T-cell (primary cell): ENCODE results near the gene CHRNA7. TPM values are rescaled to one million over a fixed set of nuclear protein-coding genes. Genes with fewer than 3 reads are reported as not detected.

Source experiments
- ATAC-seq, 4 experiments: fragments of 200-7000 bp in 3 of 4; fragments of 150-1000 bp in 1 of 4; cut with Tn5 transposase; replicated peaks in 1 of 4; 1 replicate in 3 of 4; 2 replicates in 1 of 4; pipeline ENCODE4 v1.10.0; 2021; ENCODE audit warnings: moderate library complexity in 3 of 4, mild to moderate bottlenecking in 2 of 4, moderate number of reproducible peaks in 1 of 4
- CTCF ChIA-PET, 2 donors: fragments of 300-600 bp; sonication (Branson Sonifier 250); formaldehyde crosslinking; loops; one replicate each; lab custom pipeline; 2022; ENCODE audit warnings: antibody characterized with exemption in 2 of 2; lab: Charles Lee
- POLR2A ChIA-PET, 2 donors: fragments of 300-600 bp; sonication (Branson Sonifier 250); formaldehyde crosslinking; loops; one replicate each; lab custom pipeline; 2022; ENCODE audit warnings: antibody characterized with exemption in 2 of 2; lab: Charles Lee
- DNase-seq, 35 experiments: peaks; one replicate each; pipeline versions ENCODE4 v3.0.0 to v3.0.0-alpha.2; 2013 to 2023
- H3K27ac ChIP-seq: one replicate; pipeline ENCODE4 v1.5.1; 2013; ENCODE audit warnings: low read length
- H3K27me3 ChIP-seq, 2 experiments: replicated peaks in 1 of 2; 1 replicate in 1 of 2; 2 replicates in 1 of 2; pipeline versions ENCODE4 v1.6.1 to v1.7.0; 2013; ENCODE audit warnings: low read length in 1 of 2, mixed read lengths in 1 of 2; ENCODE audit not compliant: control insufficient read depth in 2 of 2, insufficient read depth in 2 of 2; ENCODE audit errors: extremely low read depth in 1 of 2
- H3K36me3 ChIP-seq, 2 donors: 1 replicate in 1 of 2; 2 replicates in 1 of 2; pipeline versions ENCODE4 v1.6.1 to v1.7.0; 2013; ENCODE audit warnings: low read length in 1 of 2; ENCODE audit not compliant: control insufficient read depth in 2 of 2, insufficient read depth in 1 of 2; ENCODE audit errors: extremely low read depth in 1 of 2
- H3K4me1 ChIP-seq, 2 experiments: 1 replicate in 1 of 2; 2 replicates in 1 of 2; pipeline versions ENCODE4 v1.6.1 to v1.7.0; 2013; ENCODE audit warnings: low read length in 2 of 2, mixed read lengths in 1 of 2; ENCODE audit not compliant: insufficient read depth in 2 of 2, control insufficient read depth in 1 of 2; ENCODE audit errors: extremely low read depth in 1 of 2
- H3K4me3 ChIP-seq, 2 donors: 1 replicate in 1 of 2; 2 replicates in 1 of 2; pipeline versions ENCODE4 v1.5.1 to v1.7.0; 2013; ENCODE audit warnings: mild to moderate bottlenecking in 2 of 2, low read length in 1 of 2, moderate library complexity in 1 of 2; ENCODE audit not compliant: control insufficient read depth in 1 of 2; ENCODE audit errors: extremely low read depth in 1 of 2
- H3K9me3 ChIP-seq: 2 replicates; pipeline ENCODE4 v1.7.0; 2013
- H3K27ac Mint-ChIP-seq, 2 donors: one replicate each; pipeline ENCODE4 v1.8.0; 2020 to 2021; ENCODE audit warnings: mild to moderate bottlenecking in 2 of 2, mixed read lengths in 2 of 2
- H3K27me3 Mint-ChIP-seq, 2 donors: one replicate each; pipeline ENCODE4 v1.8.0; 2021 to 2022; ENCODE audit warnings: mixed read lengths in 2 of 2
- H3K36me3 Mint-ChIP-seq: one replicate; pipeline ENCODE4 v1.8.0; 2021; ENCODE audit warnings: mixed read lengths
- H3K4me1 Mint-ChIP-seq, 3 donors: one replicate each; pipeline ENCODE4 v1.8.0; 2020 to 2022; ENCODE audit warnings: mixed read lengths in 3 of 3, mild to moderate bottlenecking in 1 of 3
- H3K4me3 Mint-ChIP-seq, 3 donors: one replicate each; pipeline ENCODE4 v1.8.0; 2020 to 2022; ENCODE audit warnings: mild to moderate bottlenecking in 3 of 3, mixed read lengths in 3 of 3, moderate library complexity in 3 of 3
- H3K9me3 Mint-ChIP-seq, 3 donors: one replicate each; pipeline ENCODE4 v1.8.0; 2020 to 2022; ENCODE audit warnings: mixed read lengths in 3 of 3
- WGBS: methylation state at CpG from one replicate; pipeline ENCODE4 v1.1.5; 2013; ENCODE audit warnings: missing lambda C conversion rate; ENCODE audit not compliant: insufficient coverage; 5-methylcytosine and 5-hydroxymethylcytosine counted together
- total RNA-seq, 35 experiments: library from RNA in 6 of 35; stranded (reverse) in 6 of 35; fragments of 120-200 nt in 1 of 35; gene quantifications; one replicate each; pipeline versions ENCODE4 v1.2.1 to v1.2.4 and lab custom pipeline; 2013 to 2026

The CHRNA7 gene
- total RNA-seq, 5 donors from 2014 or later (not counting 1 experiment from before 2014, with no cell fraction given): 0.16 to 0.79 (median 0.35) TPM; not detected in 2

DNA sequence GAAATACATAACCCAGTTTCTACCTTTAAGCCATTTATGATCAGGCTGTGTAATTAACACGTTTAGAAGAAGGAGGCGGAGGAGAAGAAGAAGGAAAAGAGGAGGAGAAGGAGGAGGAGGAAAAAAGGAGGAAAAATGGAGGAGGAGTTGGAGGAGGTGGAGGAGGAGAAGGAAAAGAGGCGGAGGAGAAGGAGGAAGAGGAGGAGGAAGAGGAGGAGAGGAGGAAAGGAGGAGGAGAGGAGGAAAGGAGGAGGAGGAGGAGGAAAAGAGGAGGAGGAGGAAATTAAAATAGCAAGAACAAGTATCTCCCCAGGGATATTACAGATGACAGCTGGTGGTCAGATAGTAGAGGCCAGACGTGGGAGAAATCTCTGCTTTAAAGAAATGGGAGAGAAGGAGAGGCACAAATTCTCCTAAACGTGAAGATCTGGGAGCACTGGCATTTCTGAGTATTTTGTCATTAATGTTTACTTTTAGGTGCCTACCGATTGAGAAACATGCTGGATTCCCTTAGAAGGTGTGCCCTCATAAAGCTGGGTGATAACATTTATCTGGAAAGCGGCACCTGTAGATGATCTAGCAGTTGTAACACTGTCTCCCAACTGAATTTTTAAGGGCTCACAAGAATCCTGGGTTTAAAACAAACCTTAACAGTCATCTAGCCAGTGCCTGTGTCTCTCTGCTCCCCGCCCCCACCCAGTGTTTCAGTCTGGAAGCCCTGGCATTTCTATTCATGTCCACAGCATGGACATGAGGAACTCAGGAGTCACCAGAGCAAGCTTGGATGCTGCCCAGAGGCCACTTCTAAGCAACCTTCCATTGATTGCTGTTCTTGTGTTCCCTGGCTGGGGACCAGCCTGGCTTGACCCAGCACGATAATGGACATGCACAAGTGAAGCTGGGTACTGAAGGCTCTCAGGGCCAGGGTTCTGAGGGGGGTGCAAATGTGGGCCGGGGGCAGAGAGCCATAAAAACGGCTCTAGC is 75.2 kb downstream of the CHRNA7 start:
- H3K9me3 ChIP-seq: no peaks in the 10 kb centered on the region
- DNase-seq (no peak), ATAC-seq (no peak)
- no peaks in the 10 kb centered on the region for H3K36me3 ChIP-seq
- peaks cover 17 to 33% of the 10 kb centered on the region in 2 donors for H3K27me3 Mint-ChIP-seq
- H3K4me1 Mint-ChIP-seq: peaks cover 0 to 2% (median 0%) of the 10 kb centered on the region in 3 donors
- peaks cover 0 to 38% of the 10 kb centered on the region in 2 experiments for H3K27me3 ChIP-seq
- H3K36me3 Mint-ChIP-seq: no peaks in the 10 kb centered on the region
- no peak overlapping the region for H3K27ac ChIP-seq
- H3K27ac Mint-ChIP-seq: no peak overlapping the region
- H3K4me3 ChIP-seq: no peak overlapping the region
- ChIA-PET POLR2A (no interaction called here), CTCF (no interaction called here)
- 85% methylated on average over 8 of the region's 11 CpGs for WGBS
- no peak overlapping the region for H3K4me3 Mint-ChIP-seq
- H3K4me1 ChIP-seq: no peaks in the 10 kb centered on the region
- no peaks in the 10 kb centered on the region for H3K9me3 Mint-ChIP-seq

DNA sequence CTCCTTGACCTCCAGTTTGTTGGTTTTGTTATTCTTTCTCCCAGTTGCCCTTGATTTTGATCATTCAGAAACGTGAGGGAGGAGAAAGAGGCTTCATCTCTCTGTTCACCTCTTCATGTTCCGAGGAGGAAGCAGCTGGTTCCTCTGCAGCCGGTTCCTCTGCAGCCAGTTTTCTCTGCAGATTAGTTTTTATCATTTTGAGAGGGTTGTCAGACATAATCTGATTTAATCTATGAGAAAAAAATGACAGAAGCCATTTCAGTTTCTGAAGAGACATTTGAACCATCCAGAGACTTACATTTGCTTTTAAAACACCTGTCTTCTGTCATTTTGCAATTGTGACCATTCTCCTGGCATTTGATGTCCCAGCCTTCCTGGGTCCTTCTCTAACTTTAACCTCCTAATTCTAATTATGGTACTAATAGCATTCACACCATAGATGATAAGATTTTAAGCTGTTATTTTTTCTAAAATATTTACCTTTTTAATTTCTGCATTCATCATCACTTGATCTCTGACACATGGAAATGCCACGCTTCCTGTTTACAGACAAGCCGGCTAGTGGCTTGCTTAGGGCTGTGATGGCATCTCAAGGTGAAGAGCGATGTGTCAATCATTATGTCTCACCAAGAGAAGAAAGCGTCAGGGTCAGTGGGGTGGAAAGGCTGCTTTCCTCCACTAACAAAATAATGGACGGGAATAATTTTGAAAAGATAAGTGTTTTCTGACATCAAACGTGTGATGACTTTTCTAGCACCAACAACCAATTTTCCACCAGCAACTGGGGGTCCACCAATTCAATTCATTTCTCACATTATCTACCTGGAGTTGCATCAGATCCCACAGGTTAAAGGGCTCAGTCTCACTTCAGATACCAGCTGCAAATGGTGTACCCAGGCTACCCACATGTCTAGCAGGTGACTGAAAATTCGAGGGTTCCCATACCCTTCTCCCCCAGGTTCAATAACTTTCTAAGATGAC is 76.4 kb downstream of the CHRNA7 start:
- peaks cover 0 to 41% of the 10 kb centered on the region in 2 experiments for H3K27me3 ChIP-seq
- ChIA-PET POLR2A (no interaction called here), CTCF (no interaction called here)
- H3K4me3 Mint-ChIP-seq: no peak overlapping the region
- no peak overlapping the region for H3K27ac ChIP-seq
- H3K4me3 ChIP-seq: no peak overlapping the region
- H3K4me1 Mint-ChIP-seq: peaks cover 0 to 2% (median 0%) of the 10 kb centered on the region in 3 donors
- 50% methylated on average over 1 of the region's 10 CpGs for WGBS
- H3K27ac Mint-ChIP-seq: no peak overlapping the region
- no peak for ATAC-seq
- H3K9me3 ChIP-seq: no peaks in the 10 kb centered on the region
- peaks cover 19 to 39% of the 10 kb centered on the region in 2 donors for H3K27me3 Mint-ChIP-seq
- H3K36me3 Mint-ChIP-seq: no peaks in the 10 kb centered on the region
- no peaks in the 10 kb centered on the region for H3K36me3 ChIP-seq
- no peaks in the 10 kb centered on the region for H3K4me1 ChIP-seq
- DNase-seq: no peak
- no peaks in the 10 kb centered on the region for H3K9me3 Mint-ChIP-seq

DNA sequence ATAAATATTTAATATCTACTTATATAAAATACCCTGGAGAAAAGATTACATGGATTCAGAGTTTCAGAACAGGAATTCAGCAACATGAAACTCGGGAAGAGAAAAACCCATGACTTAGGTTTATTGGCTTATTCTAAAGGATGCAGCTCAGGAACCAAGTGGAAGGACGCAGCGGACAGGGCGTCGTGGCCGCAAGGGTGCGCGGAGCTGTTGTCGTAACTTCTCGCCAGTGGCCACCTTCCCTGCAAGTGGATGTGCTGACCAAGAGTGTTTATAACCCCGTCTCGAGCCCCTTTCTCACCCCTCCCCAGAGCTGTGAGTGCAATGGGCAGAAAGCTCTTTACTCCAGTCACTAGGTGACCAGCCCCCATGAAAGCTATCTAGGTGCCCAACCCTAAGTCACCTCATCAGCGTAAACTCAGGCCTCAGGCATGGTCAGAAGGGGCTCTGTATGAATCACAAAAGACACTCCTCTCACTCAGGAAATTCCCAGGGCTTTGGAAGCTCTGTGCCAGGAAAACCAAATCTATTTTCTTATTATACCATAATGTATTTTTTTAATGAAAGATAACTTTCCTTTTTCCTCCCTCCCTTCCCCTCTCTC is 77.3 kb downstream of the CHRNA7 start:
- ATAC-seq (no peak), DNase-seq (no peak)
- Histone ChIP-seq H3K9me3 (no peaks in the 10 kb centered on the region), H3K27me3 (peaks cover 0 to 41% of the 10 kb centered on the region in 2 experiments), H3K27ac (no peak overlapping the region), H3K4me3 (no peak overlapping the region), H3K4me1 (no peaks in the 10 kb centered on the region), H3K36me3 (no peaks in the 10 kb centered on the region)
- CTCF ChIA-PET: no interaction called here
- Mint-ChIP-seq H3K4me3 (no peak overlapping the region), H3K27ac (no peak overlapping the region), H3K27me3 (peaks cover 19 to 39% of the 10 kb centered on the region in 2 donors), H3K36me3 (no peaks in the 10 kb centered on the region), H3K4me1 (peaks cover 0 to 2% (median 0%) of the 10 kb centered on the region in 3 donors), H3K9me3 (no peaks in the 10 kb centered on the region)
- POLR2A ChIA-PET: no interaction called here
- WGBS: 87% methylated on average over 11 of the region's 13 CpGs

DNA sequence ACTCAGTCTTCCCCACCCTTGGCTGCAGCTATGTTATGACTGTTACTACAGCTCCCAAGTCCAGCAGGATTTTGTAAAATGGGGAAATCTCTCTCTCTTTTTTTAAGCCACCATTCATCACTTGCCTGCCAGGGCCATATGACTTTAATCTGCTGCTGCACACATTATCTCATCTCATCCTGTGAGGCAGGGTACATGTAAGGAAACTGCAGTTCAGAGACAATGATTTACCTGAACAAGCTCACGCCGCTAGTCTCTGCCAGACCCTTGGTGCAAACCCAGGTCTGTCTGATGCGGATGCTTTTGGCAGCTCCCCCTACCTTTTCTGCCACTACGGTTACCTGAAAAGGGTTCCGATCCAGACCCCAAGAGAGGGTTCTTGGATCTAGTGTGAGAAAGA is 78.3 kb downstream of the CHRNA7 start:
- Histone ChIP-seq H3K4me3 (no peak overlapping the region), H3K36me3 (no peaks in the 10 kb centered on the region), H3K9me3 (no peaks in the 10 kb centered on the region), H3K27ac (no peak overlapping the region), H3K27me3 (peaks cover 0 to 37% of the 10 kb centered on the region in 2 experiments), H3K4me1 (no peaks in the 10 kb centered on the region)
- Mint-ChIP-seq H3K36me3 (no peaks in the 10 kb centered on the region), H3K4me3 (no peak overlapping the region), H3K27ac (no peak overlapping the region), H3K27me3 (peaks cover 13 to 39% of the 10 kb centered on the region in 2 donors), H3K4me1 (peaks cover 0 to 2% (median 0%) of the 10 kb centered on the region in 3 donors), H3K9me3 (no peaks in the 10 kb centered on the region)
- POLR2A ChIA-PET: no interaction called here
- CTCF ChIA-PET: no interaction called here
- DNase-seq (no peak), ATAC-seq (no peak)
- 80% methylated on average over 2 of the region's 5 CpGs for WGBS

DNA sequence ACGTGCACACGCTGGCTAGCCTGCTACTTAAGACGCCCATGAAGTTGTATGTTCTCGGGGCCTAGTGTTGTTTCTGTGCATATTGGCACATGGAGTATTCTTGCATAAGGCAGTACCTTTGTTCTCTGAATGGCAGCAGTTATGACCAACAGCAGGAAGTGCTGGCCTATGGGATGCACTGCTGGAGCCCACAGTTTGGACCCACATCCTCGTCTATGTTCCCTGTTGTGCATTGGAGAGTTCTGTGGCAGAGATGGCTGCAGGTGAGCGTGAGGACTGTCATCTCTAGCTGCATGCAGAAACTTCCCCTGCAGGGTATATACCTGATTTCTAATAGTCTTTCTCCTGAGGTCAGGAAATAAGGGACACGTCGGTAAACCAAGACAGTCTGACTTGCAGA is 81.8 kb downstream of the CHRNA7 start:
- H3K9me3 Mint-ChIP-seq: no peaks in the 10 kb centered on the region
- ATAC-seq: no peak
- Histone ChIP-seq H3K4me1 (no peaks in the 10 kb centered on the region), H3K4me3 (no peak overlapping the region), H3K27ac (no peak overlapping the region), H3K36me3 (no peaks in the 10 kb centered on the region), H3K9me3 (no peaks in the 10 kb centered on the region), H3K27me3 (peaks cover 0 to 34% of the 10 kb centered on the region in 2 experiments)
- DNase-seq: no peak
- H3K4me3 Mint-ChIP-seq: no peak overlapping the region
- peaks cover 9 to 25% of the 10 kb centered on the region in 2 donors for H3K27me3 Mint-ChIP-seq
- no peak overlapping the region for H3K27ac Mint-ChIP-seq
- ChIA-PET CTCF (no interaction called here), POLR2A (no interaction called here)
- H3K36me3 Mint-ChIP-seq: no peaks in the 10 kb centered on the region
- no peaks in the 10 kb centered on the region for H3K4me1 Mint-ChIP-seq
- WGBS: 95% methylated on average over 6 of the region's 8 CpGs

DNA sequence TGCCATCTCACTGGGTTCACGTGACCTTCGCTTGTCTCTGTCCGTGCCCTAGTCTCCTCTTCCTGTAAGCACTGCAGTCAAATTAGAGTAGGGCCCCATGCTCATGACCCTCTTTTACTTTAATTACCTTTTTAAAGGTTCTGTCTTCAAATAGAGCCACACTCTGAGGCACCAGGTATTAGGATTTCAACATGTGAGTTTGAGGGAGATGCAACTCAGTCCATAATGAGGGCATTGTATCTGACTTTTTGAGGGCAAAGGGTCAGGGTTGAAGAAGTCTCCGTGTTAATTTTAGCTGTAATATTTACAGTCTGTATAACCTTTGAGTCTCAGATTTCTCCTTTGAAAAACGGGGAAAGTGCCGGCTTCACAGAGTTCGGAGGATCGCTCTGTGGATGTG is 82.9 kb downstream of the CHRNA7 start:
- Mint-ChIP-seq H3K27me3 (peaks cover 9 to 25% of the 10 kb centered on the region in 2 donors), H3K36me3 (no peaks in the 10 kb centered on the region), H3K4me1 (no peaks in the 10 kb centered on the region), H3K27ac (no peak overlapping the region), H3K9me3 (no peaks in the 10 kb centered on the region), H3K4me3 (no peak overlapping the region)
- DNase-seq: no peak
- Histone ChIP-seq H3K4me3 (no peak overlapping the region), H3K9me3 (no peaks in the 10 kb centered on the region), H3K4me1 (no peaks in the 10 kb centered on the region), H3K27ac (no peak overlapping the region), H3K27me3 (peaks cover 0 to 30% of the 10 kb centered on the region in 2 experiments), H3K36me3 (no peaks in the 10 kb centered on the region)
- ChIA-PET CTCF (no interaction called here), POLR2A (no interaction called here)
- ATAC-seq: no peak
- WGBS: 91% methylated on average over 8 of the region's 8 CpGs
